GM12864 (cell line): ENCODE measurements around the gene SLC7A4.

Experiments
- DNase-seq: peaks from one replicate; pipeline ENCODE4 v3.0.0-alpha.2; 2011; ENCODE audit warnings: low read depth
- H3K4me3 ChIP-seq: 2 replicates; pipeline ENCODE4 v1.5.1; 2011; ENCODE audit warnings: mild to moderate bottlenecking, low read depth, low read length, control low read depth
- CTCF ChIP-seq: IDR thresholded peaks from 2 replicates; pipeline ENCODE4 v1.5.1; 2011; ENCODE audit warnings: low read depth, mild to moderate bottlenecking, moderate library complexity, low read length, control low read depth, inconsistent platforms; ENCODE audit errors: missing control alignments

The SLC7A4 gene

GRCh38 chr22:21016644-21017420 lies 15.5 kb downstream of the SLC7A4 start:
- no peak for TF ChIP-seq CTCF

GRCh38 chr22:21015466-21016006 lies 16.8 kb downstream of the SLC7A4 start:
- no peak overlapping the region for H3K4me3 ChIP-seq

More at GRCh38 chr22:21016644-21017420, 15.5 kb downstream of the SLC7A4 start:
- no peak overlapping the region for H3K4me3 ChIP-seq
- no peak for DNase-seq

GRCh38 chr22:21014726-21015465 lies 17.5 kb downstream of the SLC7A4 start, which contains the start of gene P2RX6:
Gene P2RX6 (plus strand): TSS chr22:21015165. CDS start chr22:21015175, 10 bp downstream.
- H3K4me3 ChIP-seq, result peak within 1 kb of the TSS; percentile 25; the same call in 1 of the 2 replicates
- TF ChIP-seq CTCF, result no peak
- DNase-seq, result no peak

More at GRCh38 chr22:21015466-21016006, 16.8 kb downstream of the SLC7A4 start:
- DNase-seq, result no peak
- no peak for TF ChIP-seq CTCF

GRCh38 chr22:21014202-21014725 lies 18.1 kb downstream of the SLC7A4 start:
- DNase-seq, result peak; percentile 34
- peak overlapping the region; percentile 25; the same call in 1 of the 2 replicates for H3K4me3 ChIP-seq
- TF ChIP-seq CTCF, result no peak

GRCh38 chr22:21013657-21014201 lies 18.6 kb downstream of the SLC7A4 start:
- TF ChIP-seq CTCF, result no peak
- DNase-seq, result no peak
- peak overlapping the region; percentile 25; the same call in 1 of the 2 replicates for H3K4me3 ChIP-seq

GRCh38 chr22:21012446-21013407 lies 19.6 kb downstream of the SLC7A4 start:
- no peak overlapping the region for H3K4me3 ChIP-seq
- no peak for TF ChIP-seq CTCF
- DNase-seq, result no peak
